Lung (tissue), 16 donors: ENCODE results near the gene TMEM176B. TPM values are rescaled to one million over a fixed set of nuclear protein-coding genes. Genes with fewer than 3 reads are reported as not detected.

ENCODE experiments used
- ATAC-seq: fragments of 200-7000 bp; cut with Tn5 transposase; one replicate; pipeline ENCODE4 v1.9.1; 2020; ENCODE audit warnings: moderate number of reproducible peaks; ENCODE audit not compliant: insufficient read depth, low FRiP score
- DNase-seq, 3 donors: peaks; one replicate each; pipeline ENCODE4 v3.0.0-alpha.2; 2013 to 2017
- H3K27ac ChIP-seq, 2 donors: one replicate each; pipeline ENCODE4 v1.5.1; 2013; ENCODE audit warnings: mild to moderate bottlenecking in 2 of 2, moderate library complexity in 2 of 2, control low read depth in 1 of 2, inconsistent platforms in 1 of 2, low read depth in 1 of 2, low read length in 1 of 2
- H3K27me3 ChIP-seq, 3 donors: one replicate each; pipeline ENCODE4 v1.5.1; 2013; ENCODE audit warnings: low read length in 2 of 3; ENCODE audit not compliant: control insufficient read depth in 3 of 3, insufficient read depth in 3 of 3
- H3K36me3 ChIP-seq, 4 donors: one replicate each; pipeline ENCODE4 v1.5.1; 2013; ENCODE audit warnings: low read length in 4 of 4, mild to moderate bottlenecking in 1 of 4, moderate library complexity in 1 of 4; ENCODE audit not compliant: control insufficient read depth in 4 of 4, insufficient read depth in 4 of 4
- H3K4me1 ChIP-seq, 5 donors: one replicate each; pipeline ENCODE4 v1.5.1; 2013; ENCODE audit warnings: low read length in 5 of 5, mild to moderate bottlenecking in 2 of 5, moderate library complexity in 1 of 5; ENCODE audit not compliant: control insufficient read depth in 5 of 5, insufficient read depth in 5 of 5
- H3K4me3 ChIP-seq: one replicate; pipeline ENCODE4 v1.5.1; 2013; ENCODE audit warnings: mild to moderate bottlenecking, control low read depth, moderate library complexity
- H3K9ac ChIP-seq, 2 donors: one replicate each; pipeline ENCODE4 v1.5.1; 2013; ENCODE audit warnings: low read length in 2 of 2, control low read depth in 1 of 2; ENCODE audit not compliant: insufficient read depth in 1 of 2
- H3K9me3 ChIP-seq, 4 donors: one replicate each; pipeline ENCODE4 v1.5.1; 2013; ENCODE audit warnings: low read length in 3 of 4, mild to moderate bottlenecking in 1 of 4, moderate library complexity in 1 of 4; ENCODE audit not compliant: control insufficient read depth in 4 of 4, insufficient read depth in 3 of 4
- CTCF ChIP-seq: IDR thresholded peaks from 2 replicates; pipeline ENCODE4 v1.5.1; 2012; ENCODE audit warnings: mild to moderate bottlenecking; ENCODE audit errors: control extremely low read depth, extremely low read depth
- WGBS, 2 donors: extraction: QIAGEN DNeasy Blood & Tissue Kit; methylation state at CpG; one replicate each; pipeline ENCODE4 v1.1.7; 2013; 5-methylcytosine and 5-hydroxymethylcytosine counted together
- long read RNA-seq, 5 donors: transcript quantifications; one replicate each; lab custom pipeline, GENCODE V29; 2026
- polyA plus RNA-seq, 2 donors: library from polyadenylated mRNA; stranded (reverse); fragments of 200-250 nt; gene quantifications; one replicate each; pipeline ENCODE4 v1.2.1, GENCODE V29; 2013
- total RNA-seq, 2 donors: library from RNA; depleted of rRNA in 1 of 2; stranded (reverse); fragments of >200 nt in 1 of 2; gene quantifications; one replicate each; pipeline ENCODE4 v1.2.1, GENCODE V29; 2014 to 2021
- donor health status: control.
- donor health status: control.
- donor health status: Bipolar disorder and iron deficiency.
- donor health status: healthy.
- donor health status: DM: yes; HTN: yes; CAD: no.

TMEM176B gene
- total RNA-seq: 10 to 100 TPM; 37.2 to 39.2 TPM
- polyA plus RNA-seq: 10 to 100 TPM; 14.6 to 54.8 TPM
- long read RNA-seq, donor 1, partial matches to known transcripts: 0 of 2 reads
- long read RNA-seq, donor 1, other reads (novel, unspliced or antisense): 0 of 2 reads
- long read RNA-seq, donor 2, partial matches to known transcripts: 5 of 9 reads
- long read RNA-seq, donor 2, other reads (novel, unspliced or antisense): 0 of 9 reads
- long read RNA-seq, donor 3, transcript TMEM176B-201 (7 exons, 1,129 nt): major isoform, 6 of 6 reads
- long read RNA-seq, donor 3, partial matches to known transcripts: 0 of 6 reads
- long read RNA-seq, donor 3, other reads (novel, unspliced or antisense): 0 of 6 reads
- long read RNA-seq, donor 4, transcript TMEM176B-201 (7 exons, 1,129 nt): major isoform, 5 of 7 reads
- long read RNA-seq, donor 4, partial matches to known transcripts: 0 of 7 reads
- long read RNA-seq, donor 4, other reads (novel, unspliced or antisense): 0 of 7 reads
- long read RNA-seq, donor 5, transcript TMEM176B-201 (7 exons, 1,129 nt): major isoform, 6 of 12 reads
- long read RNA-seq, donor 5, partial matches to known transcripts: 5 of 12 reads
- long read RNA-seq, donor 5, other reads (novel, unspliced or antisense): 0 of 12 reads

- peak; percentile 32 to 38 (median 34) for DNase-seq
- Histone ChIP-seq H3K4me1 (peaks cover 0 to 11% (median 5%) of the 10 kb centered on the region in 5 donors), H3K36me3 (no peaks in the 10 kb centered on the region), H3K4me3 (peak within 1 kb of the TSS; percentile 32), H3K27me3 (peaks cover 0 to 44% (median 31%) of the 10 kb centered on the region in 3 donors), H3K27ac (peak within 1 kb of the TSS in 1 of 2 donors; percentile 55), H3K9me3 (peaks cover 0 to 13% (median 0%) of the 10 kb centered on the region in 4 donors), H3K9ac (no peak within 1 kb of the TSS)
- no peak for TF ChIP-seq CTCF
- peak; percentile 71 for ATAC-seq
- 8 to 14% methylated on average over 68 to 75 of the region's 75 CpGs for WGBS, 2 donors
These were observed at the start of gene TMEM176B for GRCh38 chr7:150799741-150800580. Gene TMEM176B (minus strand): TSS chr7:150800364. CDS start chr7:150796569, 3,795 bp downstream.

DNA sequence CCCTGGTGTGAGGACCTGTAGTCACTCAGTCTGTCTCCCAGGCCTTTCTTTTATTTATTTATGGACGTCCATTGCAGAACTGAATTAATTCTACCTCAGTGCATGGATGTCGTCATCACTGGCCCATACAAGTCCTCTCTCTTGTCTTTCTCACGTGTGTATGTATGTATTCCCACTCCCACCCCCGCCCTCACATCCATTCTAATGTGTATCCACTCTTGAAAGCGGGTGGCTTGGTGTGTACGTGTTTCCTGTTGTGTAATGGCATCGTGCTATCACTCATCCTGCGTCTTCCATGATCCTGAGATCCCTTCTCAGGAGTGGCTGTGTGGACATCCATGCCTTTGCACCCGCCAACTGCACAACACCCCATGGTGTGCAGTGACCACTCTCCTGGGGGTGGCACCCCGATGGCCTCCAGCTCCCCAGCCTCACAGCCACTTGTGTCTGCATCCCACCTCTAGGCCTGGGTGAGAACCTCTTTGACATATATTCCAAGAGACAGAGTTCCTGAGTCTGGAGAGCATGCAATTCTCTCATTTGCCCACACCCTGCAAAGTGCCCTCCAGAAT lies 49.1 kb upstream of the TMEM176B start:
- WGBS, 2 donors: 78 to 84% methylated on average over 10 of the region's 10 CpGs
- no peak overlapping the region for H3K27ac ChIP-seq
- no peaks in the 10 kb centered on the region for H3K9me3 ChIP-seq
- ATAC-seq (no peak), DNase-seq (no peak)
- no peak for TF ChIP-seq CTCF
- H3K4me3 ChIP-seq: no peak overlapping the region
- no peaks in the 10 kb centered on the region for H3K36me3 ChIP-seq
- no peaks in the 10 kb centered on the region for H3K27me3 ChIP-seq
- H3K4me1 ChIP-seq: peaks cover 0 to 23% (median 0%) of the 10 kb centered on the region in 5 donors
- no peak overlapping the region for H3K9ac ChIP-seq

DNA sequence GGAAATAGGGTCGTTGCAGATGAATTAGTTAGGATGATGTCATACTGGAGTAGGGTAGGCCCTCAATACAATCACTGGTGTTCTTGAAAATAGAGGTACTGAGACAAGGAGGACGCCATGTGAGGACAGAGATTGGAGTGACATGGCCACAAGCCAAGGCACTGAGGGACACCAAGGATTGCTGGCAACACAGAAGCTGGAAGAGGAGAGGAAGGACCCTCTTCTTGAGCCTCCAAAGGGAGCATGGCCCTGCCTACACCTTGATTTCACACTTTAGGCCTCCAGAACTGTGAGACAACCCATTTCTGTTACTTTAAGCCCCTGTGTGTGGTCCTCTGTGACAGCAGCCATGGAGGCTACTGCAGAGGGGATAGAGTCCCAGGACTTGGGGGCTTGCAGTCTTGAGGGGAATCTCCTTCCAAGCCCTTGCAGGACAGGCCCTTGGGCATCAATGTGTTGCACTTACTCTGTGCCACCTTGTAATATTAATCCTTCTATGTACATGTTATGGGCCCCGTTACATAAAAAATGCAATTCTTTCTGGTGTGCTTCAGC lies 48.5 kb upstream of the TMEM176B start:
- H3K36me3 ChIP-seq: no peaks in the 10 kb centered on the region
- ATAC-seq: no peak
- no peak overlapping the region for H3K9ac ChIP-seq
- no peak overlapping the region for H3K27ac ChIP-seq
- no peaks in the 10 kb centered on the region for H3K9me3 ChIP-seq
- no peak for TF ChIP-seq CTCF
- no peak for DNase-seq
- H3K4me1 ChIP-seq: peaks cover 0 to 19% (median 0%) of the 10 kb centered on the region in 5 donors
- H3K27me3 ChIP-seq: no peaks in the 10 kb centered on the region
- no peak overlapping the region for H3K4me3 ChIP-seq
- WGBS, 2 donors: 85 to 86% methylated on average over 3 of the region's 3 CpGs
